Choroid plexus epithelial cell (primary cell): Measurements from ENCODE around the gene PRR7.
A peak's percentile ranks its signal among the peaks of the same experiment; 100 is the strongest.

Experiments
- DNase-seq: peaks from one replicate; pipeline ENCODE4 v3.0.0-alpha.2; 2010; ENCODE audit warnings: low read depth
- H3K4me3 ChIP-seq: 2 replicates; pipeline ENCODE4 v1.5.1; 2011; ENCODE audit warnings: low read depth, mild to moderate bottlenecking, control low read depth, low read length, moderate library complexity
- CTCF ChIP-seq: conservative IDR thresholded peaks from 2 replicates; pipeline ENCODE4 v1.5.1; 2011; ENCODE audit warnings: low read depth, mild to moderate bottlenecking, control low read depth, inconsistent platforms, low read length, moderate library complexity

The PRR7 gene

GRCh38 chr5:177498013-177498787 is 51.6 kb downstream of the PRR7 start:
- no peak for TF ChIP-seq CTCF
- peak overlapping the region; percentile 61 for H3K4me3 ChIP-seq
- DNase-seq: peak; percentile 31

GRCh38 chr5:177499842-177500241 is 53.2 kb downstream of the PRR7 start:
- TF ChIP-seq CTCF: no peak
- no peak for DNase-seq

GRCh38 chr5:177500685-177501522 is 54.3 kb downstream of the PRR7 start:
- H3K4me3 ChIP-seq: no peak overlapping the region
- TF ChIP-seq CTCF: peak; percentile 96
- DNase-seq: peak; percentile 91

More at GRCh38 chr5:177499842-177500241, 53.2 kb downstream of the PRR7 start:
- no peak overlapping the region for H3K4me3 ChIP-seq

GRCh38 chr5:177501874-177502678 is 55.5 kb downstream of the PRR7 start:
- DNase-seq: no peak
- peak; percentile 0 for TF ChIP-seq CTCF
- H3K4me3 ChIP-seq: no peak overlapping the region

- no peak for DNase-seq
- no peak overlapping the region for H3K4me3 ChIP-seq
- no peak for TF ChIP-seq CTCF
Observed at GRCh38 chr5:177502886-177503285, 56.3 kb downstream of the PRR7 start.

GRCh38 chr5:177503351-177504085 is 56.9 kb downstream of the PRR7 start:
- H3K4me3 ChIP-seq: no peak overlapping the region
- no peak for DNase-seq

More at GRCh38 chr5:177503351-177504085, 56.9 kb downstream of the PRR7 start:
- TF ChIP-seq CTCF: no peak
